HepG2 (cell line): ENCODE measurements around the gene NPBWR2. TPM values are rescaled to one million over a fixed set of nuclear protein-coding genes. Genes with fewer than 3 reads are reported as not detected.

Experiments
- ARNTL ChIP-seq: sonication (generic); formaldehyde crosslinking; IDR thresholded peaks from 2 replicates; pipeline ENCODE4 v1.4.0; 2020; ENCODE audit warnings: mild to moderate bottlenecking, missing genetic modification reagents
- IRF1 ChIP-seq: sonication (generic); formaldehyde crosslinking; IDR thresholded peaks from 2 replicates; pipeline ENCODE4 v1.4.0; 2020; ENCODE audit warnings: low read depth, mild to moderate bottlenecking, missing genetic modification reagents
- JUND ChIP-seq: sonication (generic); formaldehyde crosslinking; IDR thresholded peaks from 2 replicates; pipeline ENCODE4 v1.8.0; 2022; ENCODE audit warnings: mild to moderate bottlenecking, missing genetic modification reagents
- KDM5A ChIP-seq: fragments of 200-600 bp; sonication (generic); IDR thresholded peaks from 2 replicates; pipeline ENCODE4 v1.7.0; 2018; ENCODE audit warnings: antibody characterized with exemption, mild to moderate bottlenecking, low read length, borderline replicate concordance
- MXD3 ChIP-seq: IDR thresholded peaks from 2 replicates; pipeline ENCODE4 v1.6.1; 2016; ENCODE audit warnings: mild to moderate bottlenecking, missing biosample characterization, missing genetic modification reagents
- NFE2L2 ChIP-seq: fragments of 150-350 bp; IDR thresholded peaks from 2 replicates; pipeline ENCODE4 v1.6.1; 2014; ENCODE audit warnings: low read length
- NFKBIZ ChIP-seq: IDR thresholded peaks from 2 replicates; pipeline ENCODE4 v1.6.1; 2018; ENCODE audit warnings: missing genetic modification reagents, missing compliant biosample characterization
- ZBTB25 ChIP-seq: IDR thresholded peaks from 2 replicates; pipeline ENCODE4 v1.6.1; 2018; ENCODE audit warnings: missing genetic modification reagents
- ZBTB37 ChIP-seq: sonication (generic); formaldehyde crosslinking; IDR thresholded peaks from 2 replicates; pipeline ENCODE4 v1.4.0; 2020; ENCODE audit warnings: mild to moderate bottlenecking, missing genetic modification reagents
- ZFP37 ChIP-seq: sonication (generic); formaldehyde crosslinking; IDR thresholded peaks from 2 replicates; pipeline ENCODE4 v1.4.0; 2020; ENCODE audit warnings: missing genetic modification reagents, borderline replicate concordance
- ZNF280B ChIP-seq: sonication (generic); formaldehyde crosslinking; IDR thresholded peaks from 2 replicates; pipeline ENCODE4 v1.5.0; 2020; ENCODE audit warnings: missing genetic modification reagents, mild to moderate bottlenecking, borderline replicate concordance
- ZNF292 ChIP-seq: sonication (generic); formaldehyde crosslinking; IDR thresholded peaks from 2 replicates; pipeline ENCODE4 v1.8.1; 2022; ENCODE audit warnings: mild to moderate bottlenecking, low read depth, missing genetic modification reagents, borderline replicate concordance
- ZNF33A ChIP-seq: sonication (generic); formaldehyde crosslinking; IDR thresholded peaks from 2 replicates; pipeline ENCODE4 v1.5.1; 2020; ENCODE audit warnings: missing genetic modification reagents, mild to moderate bottlenecking, moderate library complexity, borderline replicate concordance
- ZNF460 ChIP-seq: sonication (generic); formaldehyde crosslinking; IDR thresholded peaks from 2 replicates; pipeline ENCODE4 v1.5.1; 2020; ENCODE audit warnings: missing genetic modification reagents, mild to moderate bottlenecking, borderline replicate concordance
- ZNF564 ChIP-seq: sonication (generic); formaldehyde crosslinking; IDR thresholded peaks from 2 replicates; pipeline ENCODE4 v1.8.1; 2023; ENCODE audit warnings: mild to moderate bottlenecking, missing genetic modification reagents
- ZSCAN5A ChIP-seq: sonication (generic); formaldehyde crosslinking; IDR thresholded peaks from 2 replicates; pipeline ENCODE4 v1.8.0; 2022; ENCODE audit warnings: mild to moderate bottlenecking, missing genetic modification reagents, borderline replicate concordance
- polyA plus RNA-seq, 8 experiments: library from polyadenylated mRNA; depleted of rRNA in 3 of 8; stranded (reverse) in 7 of 8; unstranded in 1 of 8; fragments of >200 nt; fragmentation: Illumina TruSeq in 4 of 8; extraction: Trizol in 4 of 8; gene quantifications; 2 replicates each; pipeline versions ENCODE4 v1.2.1 to v1.2.3, GENCODE V29; 2011 to 2016; ENCODE audit warnings: low read depth in 4 of 8, missing spikeins in 1 of 8, mixed read lengths in 1 of 8; ENCODE audit not compliant: insufficient read depth in 1 of 8
- total RNA-seq, 5 experiments: library from RNA; depleted of rRNA; stranded (reverse); fragments of >200 nt; fragmentation: Illumina TruSeq; extraction: Trizol; gene quantifications; 2 replicates each; pipeline ENCODE4 v1.2.3, GENCODE V29; 2016; ENCODE audit warnings: low read depth in 1 of 5
- TF ChIP-seq, protein P1 (sequence below): sonication (generic); formaldehyde crosslinking; IDR thresholded peaks from 2 replicates; pipeline ENCODE4 v1.5.1; 2020; ENCODE audit warnings: missing genetic modification reagents, mild to moderate bottlenecking, borderline replicate concordance

Gene NPBWR2
- total and polyA plus RNA-seq, 2 of the 13 experiments (the other 11 are each of a cell fraction or from before 2014, with no cell fraction given) = not detected

- TF ChIP-seq IRF1 (CRISPR knock-in tag) (no peak), NFKBIZ (CRISPR knock-in tag) (no peak), ZNF292 (CRISPR knock-in tag) (no peak), ZNF33A (CRISPR knock-in tag) (no peak), ZNF280B (peak; percentile 38), ZNF460 (no peak), ARNTL (no peak), ZBTB37 (CRISPR knock-in tag) (no peak), ZBTB25 (no peak), ZNF564 (CRISPR knock-in tag) (no peak), KDM5A (no peak), ZSCAN5A (CRISPR knock-in tag) (no peak), JUND (CRISPR knock-in tag) (no peak), ZFP37 (CRISPR knock-in tag) (no peak), NFE2L2 (no peak), MXD3 (peak; percentile 71; the same call in 1 of the 2 replicates)
- TF ChIP-seq, protein P1, sequence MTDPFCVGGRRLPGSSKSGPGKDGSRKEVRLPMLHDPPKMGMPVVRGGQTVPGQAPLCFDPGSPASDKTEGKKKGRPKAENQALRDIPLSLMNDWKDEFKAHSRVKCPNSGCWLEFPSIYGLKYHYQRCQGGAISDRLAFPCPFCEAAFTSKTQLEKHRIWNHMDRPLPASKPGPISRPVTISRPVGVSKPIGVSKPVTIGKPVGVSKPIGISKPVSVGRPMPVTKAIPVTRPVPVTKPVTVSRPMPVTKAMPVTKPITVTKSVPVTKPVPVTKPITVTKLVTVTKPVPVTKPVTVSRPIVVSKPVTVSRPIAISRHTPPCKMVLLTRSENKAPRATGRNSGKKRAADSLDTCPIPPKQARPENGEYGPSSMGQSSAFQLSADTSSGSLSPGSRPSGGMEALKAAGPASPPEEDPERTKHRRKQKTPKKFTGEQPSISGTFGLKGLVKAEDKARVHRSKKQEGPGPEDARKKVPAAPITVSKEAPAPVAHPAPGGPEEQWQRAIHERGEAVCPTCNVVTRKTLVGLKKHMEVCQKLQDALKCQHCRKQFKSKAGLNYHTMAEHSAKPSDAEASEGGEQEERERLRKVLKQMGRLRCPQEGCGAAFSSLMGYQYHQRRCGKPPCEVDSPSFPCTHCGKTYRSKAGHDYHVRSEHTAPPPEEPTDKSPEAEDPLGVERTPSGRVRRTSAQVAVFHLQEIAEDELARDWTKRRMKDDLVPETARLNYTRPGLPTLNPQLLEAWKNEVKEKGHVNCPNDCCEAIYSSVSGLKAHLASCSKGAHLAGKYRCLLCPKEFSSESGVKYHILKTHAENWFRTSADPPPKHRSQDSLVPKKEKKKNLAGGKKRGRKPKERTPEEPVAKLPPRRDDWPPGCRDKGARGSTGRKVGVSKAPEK (CRISPR knock-in tag) = 0 out of 2 replicates have a peak, but pooled peaks have one; percentile 46
Measured at GRCh38 chr20:64101731-64102621, 5.4 kb downstream of the NPBWR2 start (continued).
